ENCODE results near the gene PSMC3.

PSMC3 gene

DNA sequence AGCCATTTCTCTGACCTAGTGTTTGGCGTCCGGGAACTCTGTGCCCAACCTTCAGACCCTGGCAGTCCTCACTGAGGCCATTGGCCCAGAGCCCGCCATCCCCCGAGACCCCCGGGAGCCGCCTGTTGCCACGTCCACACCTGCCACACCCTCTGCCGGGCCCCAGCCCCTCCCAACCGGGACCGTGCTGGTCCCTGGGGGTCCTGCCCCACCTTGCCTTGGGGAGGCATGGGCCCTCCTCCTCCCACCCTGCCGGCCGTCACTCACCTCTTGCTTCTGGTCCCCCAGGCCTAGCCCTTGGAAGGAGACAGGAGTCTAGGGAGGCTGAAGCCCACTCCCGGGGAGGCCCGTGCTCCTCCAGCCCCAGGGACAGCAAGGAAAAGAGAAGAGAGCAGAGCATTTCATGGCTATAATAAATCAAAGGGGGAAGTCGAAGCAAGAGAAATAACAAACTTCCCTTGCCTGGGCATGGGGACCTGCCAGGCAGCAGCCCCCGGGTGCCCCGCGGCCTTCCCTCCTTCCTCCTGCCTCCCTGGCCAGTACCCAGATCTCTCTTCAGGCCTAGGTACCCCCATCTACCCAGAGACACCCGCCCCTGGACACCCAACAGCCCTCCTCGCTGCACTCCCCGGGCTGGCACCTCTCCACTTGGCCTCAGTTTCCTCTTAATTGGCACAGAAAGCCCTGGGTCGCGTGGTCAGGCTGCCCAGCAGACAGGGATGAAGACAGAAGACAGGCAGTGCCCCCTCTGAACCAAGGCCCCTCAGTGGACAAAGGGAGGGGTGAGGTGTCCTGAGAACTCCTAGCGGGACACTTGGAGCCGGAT, 30.8 kb downstream of the PSMC3 start:
- DNase-seq (ENCODE audit: low read depth, low spot score), result no peak
- no peak overlapping the region for H3K27ac ChIP-seq

DNA sequence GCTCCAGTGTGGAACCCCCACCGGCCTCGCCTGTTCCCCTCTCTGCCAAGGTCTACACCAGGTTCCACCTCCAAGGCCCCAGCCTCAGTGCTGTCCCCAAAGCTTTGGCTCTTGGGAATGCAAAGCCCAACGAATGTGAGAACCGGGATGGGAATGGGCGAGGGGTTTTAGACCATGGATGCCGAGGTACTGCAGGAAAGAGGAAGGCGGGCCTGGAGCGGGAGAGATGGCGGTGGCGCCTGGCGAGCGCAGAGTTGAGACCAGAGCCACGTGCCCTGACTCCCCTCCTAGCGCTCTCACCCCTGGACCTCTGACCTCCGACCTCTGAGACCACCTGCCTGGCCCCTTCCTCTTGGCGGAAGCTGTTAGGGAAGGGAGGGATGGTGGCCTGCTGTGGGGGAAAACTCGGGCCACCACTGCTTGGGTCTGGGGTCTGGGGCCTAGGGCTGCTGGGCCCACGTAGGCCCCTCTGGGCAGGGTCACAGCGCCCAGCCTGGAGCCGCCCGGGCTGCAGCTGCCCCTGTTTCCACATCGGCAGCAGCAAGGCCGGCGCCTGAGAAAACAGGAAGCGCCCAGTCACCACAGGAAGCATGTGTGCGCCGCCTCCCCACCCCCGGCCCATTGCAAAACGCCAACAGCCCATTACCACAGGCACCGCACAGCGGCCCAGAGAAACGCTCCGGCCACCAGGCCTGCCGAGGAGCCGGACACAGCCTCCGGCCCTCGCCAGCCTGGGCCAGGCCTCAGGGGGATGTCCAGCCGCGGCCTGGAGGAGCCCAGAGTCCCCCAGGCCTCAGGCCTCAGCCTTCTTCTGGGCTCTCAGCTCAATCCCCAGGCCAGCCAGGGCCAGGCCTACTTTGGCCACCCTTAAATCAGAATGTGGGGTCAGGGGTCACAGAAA, 31.7 kb downstream of the PSMC3 start:
- DNase-seq (ENCODE audit: low read depth, low spot score), result no peak
- H3K27ac ChIP-seq, result no peak overlapping the region

DNA sequence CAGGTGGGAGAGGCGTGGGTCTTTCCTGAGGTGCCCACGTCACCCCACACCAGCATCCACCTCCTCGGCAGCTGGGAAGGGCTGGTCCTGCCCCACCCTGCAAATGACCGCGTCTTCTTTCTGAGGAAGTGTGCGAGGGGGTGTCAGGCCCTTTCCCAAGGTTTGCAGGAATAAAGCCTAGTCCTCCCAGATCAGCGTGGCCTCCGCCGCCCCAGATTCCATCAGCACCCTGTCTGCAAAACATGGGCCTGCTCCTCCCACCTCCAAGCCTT, 32.3 kb downstream of the PSMC3 start:
- no peak for DNase-seq (ENCODE audit: low read depth, low spot score)
- no peak overlapping the region for H3K27ac ChIP-seq

DNA sequence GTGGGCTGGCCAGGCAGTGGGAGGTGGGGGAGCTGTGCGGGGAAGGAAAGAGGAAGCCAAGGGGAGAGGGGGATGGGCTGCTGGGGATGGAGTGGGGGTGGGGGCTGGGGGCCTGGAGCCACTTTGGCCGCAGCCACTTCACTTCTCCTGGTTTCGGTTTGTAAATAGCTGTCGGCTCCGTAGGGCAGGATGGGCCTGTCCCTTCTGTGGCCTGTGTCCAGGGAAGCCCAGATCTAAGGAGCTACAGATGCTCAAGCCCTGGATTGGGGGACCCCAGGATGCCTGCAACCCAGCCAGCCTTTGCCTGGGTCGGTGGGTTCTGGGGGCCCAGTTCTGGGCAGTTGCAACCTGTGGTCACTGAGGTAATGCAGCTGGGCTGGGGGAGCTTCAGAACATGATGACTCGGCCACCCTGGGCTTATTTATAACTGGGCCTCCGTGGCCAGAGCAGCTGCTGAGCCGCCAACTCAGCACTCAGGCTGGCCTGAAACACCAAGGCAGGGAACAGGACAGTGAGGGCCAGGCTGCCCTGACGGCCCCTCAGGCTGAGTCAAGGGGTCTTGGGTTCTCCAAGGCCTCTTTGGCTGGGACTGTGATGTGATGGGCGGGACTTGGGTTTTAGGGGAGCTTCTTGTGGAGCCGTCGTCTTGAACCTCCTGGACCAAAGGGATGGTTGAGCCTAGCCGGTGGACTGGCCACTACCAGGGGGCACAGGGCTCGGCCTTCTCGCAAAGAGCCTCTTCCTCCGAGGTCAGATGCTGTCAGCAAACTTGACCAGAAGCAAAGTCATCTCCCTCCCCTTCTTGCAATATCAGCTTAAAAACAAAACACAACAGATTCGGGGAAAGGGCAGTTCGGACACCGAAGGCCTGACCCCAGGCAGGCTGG, 32.8 kb downstream of the PSMC3 start:
- no peak for DNase-seq (ENCODE audit: low read depth, low spot score)
- no peak overlapping the region for H3K27ac ChIP-seq

DNA sequence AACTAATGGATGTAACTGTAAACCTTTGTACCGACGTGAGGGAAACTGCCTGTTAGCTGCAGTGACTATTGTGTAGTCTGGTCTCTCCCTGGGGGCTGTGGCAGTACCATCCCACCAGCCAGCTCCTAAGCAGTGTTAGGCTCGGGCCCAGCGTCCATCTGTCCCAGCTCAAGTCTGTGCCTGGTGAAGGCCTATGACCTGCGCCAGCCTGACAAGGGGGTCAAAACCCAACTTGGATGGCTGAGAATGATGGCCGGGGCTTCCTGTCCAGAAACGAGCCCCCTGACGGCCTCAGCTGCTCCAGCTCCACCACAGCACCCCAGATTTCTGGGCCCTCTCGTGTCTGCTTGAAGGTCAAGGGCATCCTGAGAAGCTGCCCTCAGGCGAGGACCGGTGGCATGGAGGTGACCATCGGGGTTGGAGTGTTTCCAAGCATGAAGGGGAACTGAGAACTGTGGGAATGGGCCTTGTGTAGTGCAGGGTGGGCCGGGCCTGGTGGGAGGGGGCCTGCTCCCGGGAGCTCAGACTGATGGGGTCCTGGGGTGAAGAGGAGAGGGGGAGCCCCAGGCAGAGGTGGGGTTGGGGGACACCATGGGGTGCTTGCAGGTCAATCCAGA, 33.6 kb downstream of the PSMC3 start:
- no peak overlapping the region for H3K27ac ChIP-seq
- DNase-seq (ENCODE audit: low read depth, low spot score), result no peak

DNA sequence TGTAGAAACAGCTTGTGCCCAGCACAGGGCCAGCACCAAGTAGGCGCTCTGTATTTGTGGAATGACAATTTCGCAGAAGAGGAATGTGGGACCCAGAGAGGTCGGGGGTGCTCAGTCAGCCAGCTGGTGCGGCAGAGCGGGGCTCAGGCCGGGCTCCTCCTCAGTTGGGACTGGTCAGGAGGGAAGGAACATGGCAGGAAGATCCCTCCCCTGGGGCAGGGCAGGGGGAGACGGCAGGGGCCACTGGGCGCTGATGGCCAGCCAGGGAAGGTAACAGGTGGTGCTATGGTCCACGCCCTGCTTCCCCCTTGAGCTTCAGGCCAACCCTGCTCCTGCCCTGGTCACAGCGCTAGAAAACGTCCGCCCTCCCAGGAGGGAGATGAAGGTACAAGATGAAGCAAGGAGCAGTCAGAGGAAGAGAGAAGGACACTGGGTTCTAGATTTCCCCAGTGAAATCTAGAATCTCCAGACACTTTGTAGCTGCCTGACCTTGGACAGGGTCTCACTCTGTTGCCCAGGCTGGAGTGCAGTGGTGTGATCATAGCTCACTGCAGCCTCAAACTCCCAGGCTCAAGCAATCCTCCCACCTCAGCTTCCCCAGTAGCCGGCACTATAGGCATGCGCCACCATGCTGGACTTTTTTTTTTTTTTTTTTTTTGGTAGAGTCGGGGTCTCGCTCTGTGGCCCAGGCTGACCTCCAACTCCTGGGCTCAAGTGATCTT, 34.4 kb downstream of the PSMC3 start:
- DNase-seq (ENCODE audit: low read depth, low spot score), result no peak
- no peak overlapping the region for H3K27ac ChIP-seq

DNA sequence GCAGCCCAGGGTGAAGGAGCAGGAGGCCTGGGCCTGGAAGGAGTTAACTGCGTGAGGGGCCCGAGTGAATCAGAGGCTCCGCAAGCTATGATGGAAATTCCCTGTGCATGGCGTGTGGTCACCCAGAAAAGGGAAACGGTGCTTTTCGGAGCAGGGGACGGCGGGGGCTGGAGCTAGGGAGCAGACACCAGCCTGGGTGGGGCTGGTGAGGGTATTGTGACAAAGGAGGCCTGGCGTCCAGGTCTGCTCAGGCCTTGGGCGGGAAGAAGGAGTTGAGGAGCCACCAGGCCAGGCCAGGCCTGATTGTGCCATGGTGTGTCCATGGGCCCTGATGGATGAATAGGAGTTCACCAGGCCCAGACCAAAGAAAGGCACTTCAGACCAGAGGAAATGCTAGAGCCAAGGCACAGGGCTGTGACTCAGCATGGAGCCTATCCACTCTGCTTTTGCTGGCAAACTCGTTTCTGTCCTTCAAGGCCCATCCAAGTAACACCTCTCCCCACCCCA, 35.1 kb downstream of the PSMC3 start:
- H3K27ac ChIP-seq, result no peak overlapping the region
- DNase-seq (ENCODE audit: low read depth, low spot score), result no peak

DNA sequence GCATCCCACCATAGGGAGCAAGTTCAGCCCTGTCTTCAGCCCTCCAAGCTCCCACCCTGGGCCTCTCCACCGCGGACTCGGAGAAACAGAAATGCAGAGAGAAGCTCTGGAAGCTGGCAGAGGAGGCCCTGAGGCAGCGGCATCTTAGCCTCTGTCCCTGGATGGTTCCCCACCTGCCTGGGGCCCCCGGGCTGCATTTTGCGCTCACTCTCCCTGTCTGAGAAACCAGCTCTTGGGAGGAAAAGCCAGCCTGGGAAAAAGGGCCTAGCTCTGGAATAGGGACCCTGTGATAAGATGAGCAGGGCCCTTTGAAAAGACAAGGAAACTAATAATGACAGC, 35.8 kb downstream of the PSMC3 start:
- no peak overlapping the region for H3K27ac ChIP-seq
- DNase-seq (ENCODE audit: low read depth, low spot score), result no peak

DNA sequence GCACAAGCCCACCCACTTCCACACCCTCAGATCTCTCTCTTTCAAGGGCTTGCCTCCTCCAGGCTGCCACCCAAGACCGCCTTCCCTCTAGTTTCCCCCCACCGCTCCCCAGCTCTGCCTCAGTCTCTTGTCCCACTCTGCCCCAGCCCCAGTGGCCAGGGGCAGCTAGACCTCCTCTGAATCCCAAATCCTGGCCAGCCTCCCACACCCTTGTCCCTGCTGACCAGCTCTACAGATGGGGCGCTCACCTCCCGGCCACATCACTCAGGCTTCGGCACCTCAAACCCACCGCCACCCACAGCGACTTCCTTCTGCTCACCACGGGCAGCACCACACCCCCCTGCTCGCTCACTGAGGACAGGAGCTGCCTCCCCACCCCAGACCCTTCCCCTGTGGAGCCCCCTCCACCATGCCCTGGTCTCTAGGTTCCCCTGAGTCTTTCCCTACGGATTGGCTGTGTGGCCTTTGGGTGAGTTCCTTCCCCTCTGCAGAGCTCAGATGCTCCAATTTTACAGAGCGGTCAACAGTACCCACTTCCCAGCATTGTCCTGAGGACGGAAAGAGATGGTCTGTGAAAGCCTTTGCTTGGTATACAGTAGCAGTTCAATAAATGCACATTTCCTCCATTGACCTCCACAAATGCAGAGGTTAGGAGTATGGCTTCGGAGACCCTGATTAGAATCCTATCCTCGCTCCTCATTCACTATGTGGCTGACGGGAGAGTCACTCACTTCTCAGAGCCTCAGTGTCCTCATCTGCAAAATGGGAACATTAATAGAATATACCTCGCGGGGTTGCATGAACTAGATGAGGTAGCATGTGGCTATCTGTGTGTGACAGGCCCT, 36.4 kb downstream of the PSMC3 start:
- no peak overlapping the region for H3K27ac ChIP-seq
- DNase-seq (ENCODE audit: low read depth, low spot score), result no peak

DNA sequence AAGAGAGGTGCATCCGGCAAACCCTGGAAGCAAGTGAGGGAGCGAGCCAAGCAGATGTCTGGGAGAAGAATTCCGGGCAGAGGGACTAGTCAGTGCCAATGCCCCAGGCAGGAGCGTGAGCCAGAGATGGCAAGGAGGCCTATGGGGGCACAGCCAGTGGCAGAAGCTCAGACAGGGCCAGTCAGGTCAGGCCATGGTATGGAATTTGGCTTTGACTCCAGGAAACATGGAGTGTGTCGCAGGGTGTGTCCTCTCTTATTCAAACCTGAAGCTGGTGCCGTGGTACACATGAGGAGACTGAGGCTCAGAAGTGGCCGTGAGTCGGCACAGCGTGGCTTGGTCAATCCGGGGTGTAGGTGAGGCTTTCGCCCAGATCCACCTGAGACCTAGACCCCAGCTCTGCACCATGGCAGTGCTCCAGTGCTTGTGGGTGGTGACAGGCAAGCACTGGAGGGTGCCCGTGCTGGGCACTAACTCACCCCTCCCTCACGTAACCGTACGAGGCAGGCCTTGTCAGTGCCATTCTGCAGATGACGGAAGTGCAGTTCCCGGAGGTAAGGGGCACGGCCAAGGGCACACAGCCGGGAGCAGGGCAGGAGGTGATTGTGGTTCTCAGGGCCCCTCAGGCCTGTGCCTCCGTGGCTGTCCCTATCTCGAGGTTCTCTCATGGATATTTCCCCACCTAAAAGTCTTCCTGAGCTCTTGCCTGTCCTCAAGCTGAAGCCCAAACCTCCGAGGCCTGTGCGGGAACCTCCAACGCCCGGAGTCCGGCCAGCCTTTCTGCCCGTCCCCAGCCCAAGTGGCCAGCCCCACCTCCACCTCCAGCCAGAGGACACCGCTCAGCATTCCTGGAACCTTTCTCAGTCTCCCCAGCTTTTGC, 37.3 kb downstream of the PSMC3 start:
- peak; percentile 12 for DNase-seq (ENCODE audit: low read depth, low spot score)
- peak overlapping the region; percentile 38 for H3K27ac ChIP-seq

DNA sequence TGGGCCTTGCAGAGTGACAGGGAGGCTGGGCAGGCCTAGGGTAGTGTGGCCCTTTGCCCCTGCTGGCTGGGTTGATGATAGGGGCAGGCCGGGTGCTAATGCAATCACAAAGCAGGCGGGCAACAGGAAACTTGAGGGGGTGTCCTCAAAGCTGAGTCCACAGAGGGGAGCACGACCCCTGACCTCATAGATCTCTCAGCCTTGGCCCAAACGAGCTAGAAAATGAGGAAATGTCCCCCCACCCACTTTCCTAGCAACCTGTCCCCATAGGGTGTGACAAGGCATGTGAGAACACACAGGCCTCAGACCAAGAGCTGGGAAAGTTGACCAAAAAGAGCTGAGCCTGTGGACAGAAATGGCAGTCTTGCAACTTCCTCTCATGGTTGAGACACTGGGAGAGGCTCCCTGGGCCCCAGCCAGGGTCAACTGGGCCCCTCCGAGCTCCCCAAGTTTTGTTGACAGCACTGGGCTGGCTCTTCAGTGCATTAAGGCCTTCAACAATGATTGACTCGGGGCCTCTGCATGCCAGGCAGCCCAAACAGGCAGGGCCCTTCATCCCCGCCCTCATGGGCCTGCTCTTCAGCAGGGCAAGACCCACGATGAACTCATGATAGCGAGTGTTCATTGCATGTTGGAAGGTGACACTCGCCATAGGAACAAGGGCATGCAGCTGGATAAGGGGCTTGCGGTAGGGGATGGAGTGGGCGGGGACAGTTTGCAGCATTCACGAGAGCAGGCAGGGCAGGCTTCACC, 38.1 kb downstream of the PSMC3 start:
- peak overlapping the region; percentile 38 for H3K27ac ChIP-seq
- DNase-seq (ENCODE audit: low read depth, low spot score), result no peak

DNA sequence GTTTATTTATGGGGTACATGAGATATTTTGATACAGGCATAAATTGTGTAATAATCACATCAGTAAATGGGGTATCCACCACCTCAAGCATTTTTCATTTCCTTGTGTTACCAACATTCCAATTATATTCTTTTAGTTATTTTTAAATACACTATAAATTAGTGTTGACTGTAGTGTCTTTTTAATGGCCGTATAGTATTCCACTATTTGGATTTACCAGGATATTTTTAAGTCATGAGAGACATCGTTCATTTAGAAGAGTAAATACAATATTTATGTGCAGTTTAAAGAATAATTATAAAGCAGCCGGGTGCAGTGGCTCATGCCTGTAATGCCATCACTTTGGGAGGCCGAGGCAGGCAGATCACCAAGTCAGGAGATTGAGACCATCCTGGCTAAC, 41.7 kb downstream of the PSMC3 start:
- H3K27ac ChIP-seq, result no peak overlapping the region
- no peak for DNase-seq (ENCODE audit: low read depth, low spot score)

DNA sequence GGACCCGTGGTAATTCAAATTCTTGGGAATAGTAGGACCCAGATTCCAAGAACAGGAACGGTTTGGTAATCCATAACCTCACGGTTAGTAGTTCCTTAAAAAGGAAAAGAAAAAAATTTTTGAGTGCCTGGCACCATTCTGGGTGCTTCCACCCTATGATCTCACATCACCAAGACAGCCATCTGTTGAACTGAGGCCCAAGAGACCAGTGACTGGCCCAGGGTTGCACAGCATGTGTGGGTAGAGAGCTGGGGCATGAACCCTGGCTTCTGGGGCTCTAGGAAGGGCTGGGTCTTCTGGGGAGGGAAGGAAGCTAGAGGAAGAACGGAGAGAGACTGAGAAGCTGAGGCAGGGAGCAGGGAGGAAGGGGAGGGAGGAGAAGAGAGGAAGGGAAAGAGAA, 43.2 kb downstream of the PSMC3 start:
- no peak overlapping the region for H3K27ac ChIP-seq
- no peak for DNase-seq (ENCODE audit: low read depth, low spot score)

DNA sequence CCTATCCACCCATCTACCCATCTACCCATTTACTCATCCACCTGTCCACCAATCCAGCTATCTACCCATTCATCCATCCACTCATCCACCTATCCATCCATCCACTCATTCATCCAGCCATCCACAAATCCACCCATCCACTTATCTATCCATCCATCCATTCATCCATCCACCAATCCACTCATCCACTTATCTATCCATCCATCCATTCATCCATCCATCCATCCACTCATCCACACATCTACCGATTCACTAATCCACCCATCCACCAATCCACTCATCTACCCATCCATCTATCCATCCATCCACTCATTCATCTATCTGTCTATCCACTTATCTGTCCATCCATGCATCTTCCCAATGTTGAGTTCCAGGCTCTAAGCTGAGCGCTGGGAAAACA, 46.2 kb downstream of the PSMC3 start:
- H3K27ac ChIP-seq, result no peak overlapping the region
- no peak for DNase-seq (ENCODE audit: low read depth, low spot score)

DNA sequence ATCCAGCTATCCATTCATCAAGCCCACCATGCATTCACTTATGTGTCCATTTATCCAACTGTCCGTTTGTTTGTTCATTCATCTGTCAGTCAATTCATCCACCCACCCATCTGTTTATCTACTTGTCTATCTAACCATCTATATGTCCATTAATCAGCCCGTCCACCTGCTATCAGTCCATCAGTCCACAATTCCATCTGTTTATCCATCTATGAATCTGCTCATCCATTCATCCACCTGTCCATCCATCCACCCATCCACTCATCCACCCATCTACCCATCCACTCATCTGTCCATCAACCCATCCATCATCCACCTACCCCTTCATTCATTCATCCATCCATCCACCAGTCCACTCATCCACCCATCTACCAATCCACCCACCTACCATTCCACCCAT, 46.9 kb downstream of the PSMC3 start:
- no peak for DNase-seq (ENCODE audit: low read depth, low spot score)

DNA sequence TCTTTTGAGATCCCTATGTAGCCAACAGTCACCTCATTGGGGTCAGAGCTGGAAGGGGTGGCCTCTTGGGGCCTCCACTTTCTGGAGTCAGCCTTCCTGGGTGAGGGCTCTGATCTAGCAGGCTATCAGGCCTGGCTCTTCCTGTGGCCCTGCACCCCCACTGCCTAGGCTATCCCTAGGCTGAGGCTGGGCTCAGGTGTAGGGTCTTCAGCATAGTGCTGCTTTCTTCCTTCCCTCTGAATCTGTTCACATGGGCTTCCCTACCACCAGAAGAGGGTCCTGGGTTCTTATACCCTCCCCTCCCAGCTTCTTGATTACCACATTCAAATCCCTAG, 47.4 kb downstream of the PSMC3 start:
- no peak overlapping the region for H3K27ac ChIP-seq
- no peak for DNase-seq (ENCODE audit: low read depth, low spot score)

More for the DNA sequence above, 46.9 kb downstream of the PSMC3 start:
- H3K27ac ChIP-seq, result no peak overlapping the region
